ENCODE results near the gene CDC42EP3. TPM values are rescaled to one million over a fixed set of nuclear protein-coding genes. Genes with fewer than 3 reads are reported as not detected.

The CDC42EP3 gene
- total and polyA plus RNA-seq, 8 donors = 3.5 to 11.9 (median 6.4) TPM

- H3K36me3 ChIP-seq = no peaks in the 10 kb centered on the region
- H3K9me3 ChIP-seq = no peaks in the 10 kb centered on the region
- H3K4me3 ChIP-seq = no peak overlapping the region
- TF ChIP-seq CTCF (IDR thresholded peaks at IDR 0.05) = no peak
- WGBS, 2 donors = 86 to 90% methylated on average over 2 of the region's 2 CpGs
- no peak for DNase-seq
- no peaks in the 10 kb centered on the region for H3K27me3 ChIP-seq
- FAIRE-seq = no peak
- peaks cover 7 to 16% (median 15%) of the 10 kb centered on the region in 3 donors for H3K4me1 ChIP-seq
- ATAC-seq = no peak
- intact Hi-C loops (cut with DNase I) = no loop called here
- H3K27ac ChIP-seq = no peak overlapping the region
Observed at GRCh38 chr2:37632310-37632709, 39.1 kb downstream of the CDC42EP3 start.

- H3K4me1 ChIP-seq = peaks cover 7 to 16% (median 16%) of the 10 kb centered on the region in 3 donors
- no peaks in the 10 kb centered on the region for H3K36me3 ChIP-seq
- WGBS, 2 donors = 36 to 38% methylated on average over 4 of the region's 4 CpGs
- H3K27me3 ChIP-seq = no peaks in the 10 kb centered on the region
- no peak overlapping the region for H3K4me3 ChIP-seq
- DNase-seq (no peak), FAIRE-seq (no peak), ATAC-seq (peak; percentile 62 to 86 (median 74))
- no peak overlapping the region for H3K27ac ChIP-seq
- no peaks in the 10 kb centered on the region for H3K9me3 ChIP-seq
- no peak for TF ChIP-seq CTCF (IDR thresholded peaks at IDR 0.05)
- intact Hi-C loops (cut with DNase I) = no loop called here
Observed at GRCh38 chr2:37631698-37632097, 39.7 kb downstream of the CDC42EP3 start.

GRCh38 chr2:37631292-37631691 is 40.1 kb downstream of the CDC42EP3 start:
- DNase-seq (no peak), ATAC-seq (peak in 1 of 4 donors; percentile 7), FAIRE-seq (no peak)
- Histone ChIP-seq H3K27ac (peak overlapping the region in 1 of 4 donors; percentile 13), H3K4me1 (peaks cover 7 to 20% (median 17%) of the 10 kb centered on the region in 3 donors), H3K4me3 (no peak overlapping the region), H3K36me3 (no peaks in the 10 kb centered on the region), H3K27me3 (no peaks in the 10 kb centered on the region), H3K9me3 (no peaks in the 10 kb centered on the region)
- 64 to 73% methylated on average over 2 of the region's 2 CpGs for WGBS, 2 donors
- no peak for TF ChIP-seq CTCF (IDR thresholded peaks at IDR 0.05)
- intact Hi-C loops (cut with DNase I) = no loop called here

GRCh38 chr2:37630776-37631175 is 40.7 kb downstream of the CDC42EP3 start:
- H3K4me3 ChIP-seq = no peak overlapping the region
- 39 to 47% methylated on average over 4 of the region's 4 CpGs for WGBS, 2 donors
- no peak for FAIRE-seq
- H3K9me3 ChIP-seq = no peaks in the 10 kb centered on the region
- H3K27ac ChIP-seq = no peak overlapping the region
- ATAC-seq = no peak
- no peaks in the 10 kb centered on the region for H3K27me3 ChIP-seq
- intact Hi-C loops (cut with DNase I) = no loop called here
- TF ChIP-seq CTCF (IDR thresholded peaks at IDR 0.05) = no peak
- no peak for DNase-seq
- peaks cover 7 to 23% (median 23%) of the 10 kb centered on the region in 3 donors for H3K4me1 ChIP-seq
- H3K36me3 ChIP-seq = no peaks in the 10 kb centered on the region

GRCh38 chr2:37630301-37630700 is 41.1 kb downstream of the CDC42EP3 start:
- no peak overlapping the region for H3K4me3 ChIP-seq
- no peaks in the 10 kb centered on the region for H3K27me3 ChIP-seq
- TF ChIP-seq CTCF (IDR thresholded peaks at IDR 0.05) = no peak
- H3K36me3 ChIP-seq = no peaks in the 10 kb centered on the region
- ATAC-seq (no peak), FAIRE-seq (no peak), DNase-seq (no peak)
- H3K4me1 ChIP-seq = peaks cover 7 to 24% (median 23%) of the 10 kb centered on the region in 3 donors
- WGBS, 2 donors = 95 to 100% methylated on average over 1 of the region's 1 CpG
- H3K27ac ChIP-seq = no peak overlapping the region
- no peaks in the 10 kb centered on the region for H3K9me3 ChIP-seq
- intact Hi-C loops (cut with DNase I) = no loop called here

All from pancreas (tissue), 10 donors.